Muscle of arm (tissue), 12 donors: ENCODE data around the gene CD247. TPM values are rescaled to one million over a fixed set of nuclear protein-coding genes. Genes with fewer than 3 reads are reported as not detected.

Experiments
- DNase-seq: peaks from one replicate; pipeline ENCODE4 v3.0.0-alpha.2; 2013
- polyA plus RNA-seq, 12 donors: library from polyadenylated mRNA; unstranded; fragments of 120-200 nt; gene quantifications; one replicate each; pipeline ENCODE4 v1.2.1, GENCODE V29; 2013; ENCODE audit not compliant: insufficient read length in 12 of 12

The CD247 gene
- polyA plus RNA-seq, 12 donors = 0.28 to 3.4 (median 0.50) TPM; not detected in 2

DNA sequence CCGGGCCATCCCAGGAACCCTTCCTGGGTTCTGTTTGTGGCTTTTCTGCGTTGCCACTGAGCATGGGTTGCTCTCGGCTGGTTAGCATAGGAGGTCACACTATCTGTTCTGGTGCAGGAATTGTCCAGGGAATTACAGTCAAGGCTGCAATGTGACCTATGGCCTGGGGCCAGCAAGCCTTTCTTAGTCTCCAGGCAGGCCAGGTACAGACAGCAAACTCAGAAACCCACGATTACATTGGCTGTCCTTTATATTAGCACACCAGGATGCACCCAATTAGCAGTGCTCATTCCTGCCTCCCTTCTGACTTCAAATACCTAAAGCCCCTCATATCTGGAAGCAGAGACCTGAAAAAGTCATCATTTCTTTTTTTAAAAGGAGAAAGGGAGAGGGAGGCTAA lies 55.2 kb downstream of the CD247 start:
- no peak for DNase-seq

DNA sequence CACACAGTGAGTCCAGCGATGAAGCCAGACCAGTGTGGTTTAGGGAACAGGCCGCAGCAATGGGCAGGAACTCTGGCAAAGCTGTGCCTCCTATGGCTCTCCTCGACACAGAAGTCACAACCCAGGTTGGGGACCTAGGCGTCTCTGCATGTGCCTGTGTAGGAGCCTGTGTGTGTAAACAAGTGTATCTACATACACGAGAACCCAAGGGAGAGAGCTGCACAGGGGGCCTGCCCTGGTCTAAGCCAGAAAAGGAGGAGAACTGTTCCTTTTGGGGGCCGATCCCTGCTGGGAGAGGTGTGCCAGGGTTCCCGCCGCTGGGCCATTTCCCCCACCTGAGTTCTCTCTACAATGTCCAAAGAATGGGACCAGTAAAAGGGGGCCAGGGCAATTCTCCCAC lies 56.0 kb downstream of the CD247 start:
- no peak for DNase-seq

DNA sequence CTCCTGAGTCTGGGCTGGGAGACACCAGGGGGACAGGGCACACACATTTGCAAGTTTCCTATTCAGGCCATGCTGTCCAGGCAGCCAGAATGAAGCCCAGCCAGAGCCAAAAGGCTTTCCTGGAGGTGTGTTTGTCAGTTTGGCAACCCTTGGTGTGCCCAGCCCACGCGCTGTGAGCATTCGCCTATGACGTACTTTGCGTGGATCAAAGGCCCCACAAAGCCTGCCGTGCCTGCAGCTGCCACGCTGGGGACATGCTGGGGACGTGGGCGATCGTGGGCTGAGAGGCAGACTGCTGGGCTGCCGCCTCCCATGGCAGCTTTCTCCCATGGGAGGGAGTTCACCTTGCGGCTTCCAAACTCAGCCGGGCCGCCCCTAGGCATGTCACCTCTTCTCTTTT lies 57.5 kb downstream of the CD247 start:
- no peak for DNase-seq

DNA sequence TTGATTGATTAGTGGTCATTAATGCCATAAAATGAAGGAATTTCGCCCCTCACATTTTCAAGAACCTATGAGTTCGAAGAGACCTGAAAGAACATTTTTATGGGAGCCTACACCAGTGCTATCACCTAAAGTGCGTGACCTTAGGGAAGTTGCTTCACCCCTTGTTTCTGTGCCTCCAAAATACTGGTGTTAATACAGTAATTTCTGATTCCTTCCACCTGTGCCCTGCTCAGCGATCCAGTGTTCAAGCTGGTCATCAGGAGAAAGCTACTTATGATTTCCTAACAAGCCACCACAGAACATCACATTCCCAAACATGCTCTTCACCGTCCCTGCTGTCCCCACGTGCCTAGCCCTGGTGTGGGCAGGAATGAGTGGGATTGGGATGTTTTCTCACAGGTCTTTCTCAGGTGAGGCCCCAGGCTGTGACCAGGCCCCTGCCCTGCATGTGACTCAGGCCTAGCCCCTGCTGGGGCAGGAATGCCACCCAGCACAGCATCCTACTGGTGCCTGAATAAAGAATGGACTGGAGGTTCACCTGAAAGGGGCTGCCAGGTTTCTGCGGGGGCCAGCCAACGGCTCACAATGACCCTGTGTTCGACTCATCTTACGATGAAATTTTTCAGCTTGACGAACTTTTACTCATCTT lies 60.3 kb downstream of the CD247 start:
- no peak for DNase-seq

DNA sequence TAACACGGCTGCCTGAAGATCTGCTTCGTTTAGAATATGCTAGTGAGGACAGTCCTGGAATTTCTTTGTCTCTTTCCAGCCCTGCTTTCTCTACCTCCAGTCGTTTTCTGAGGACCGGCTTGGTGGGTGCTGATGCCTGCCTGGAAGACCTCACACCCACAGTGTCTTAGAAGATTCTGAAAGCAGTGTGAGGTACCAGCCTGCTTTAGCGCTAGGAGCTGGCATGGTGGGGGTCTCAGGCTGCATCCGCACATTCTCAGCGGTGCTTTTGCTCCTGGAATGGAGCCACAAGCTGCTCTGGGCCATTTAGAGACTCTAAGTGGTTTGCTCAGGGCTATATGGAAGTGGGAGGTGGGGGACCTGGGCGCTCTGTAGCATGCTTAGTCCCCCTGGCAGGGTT lies 61.4 kb downstream of the CD247 start:
- no peak for DNase-seq

DNA sequence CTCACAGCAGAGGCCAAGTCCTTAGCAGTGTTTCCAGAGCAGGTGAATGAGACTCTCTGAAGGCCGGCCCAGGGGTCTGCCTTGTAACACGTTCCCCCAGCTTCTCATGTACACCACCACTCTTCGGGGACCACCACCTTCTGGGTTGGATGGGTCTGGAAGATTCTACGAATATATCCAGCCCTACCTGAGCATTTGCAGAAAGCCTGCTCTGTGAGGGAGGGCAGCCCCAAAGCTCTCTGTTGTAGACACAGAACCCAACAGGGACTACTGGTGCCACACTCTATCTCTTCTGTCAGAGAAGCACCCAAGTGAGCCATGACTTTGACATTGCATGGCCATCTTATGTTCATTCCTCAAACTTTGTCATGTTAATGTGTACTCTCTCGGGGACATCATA lies 61.8 kb downstream of the CD247 start:
- DNase-seq = no peak

DNA sequence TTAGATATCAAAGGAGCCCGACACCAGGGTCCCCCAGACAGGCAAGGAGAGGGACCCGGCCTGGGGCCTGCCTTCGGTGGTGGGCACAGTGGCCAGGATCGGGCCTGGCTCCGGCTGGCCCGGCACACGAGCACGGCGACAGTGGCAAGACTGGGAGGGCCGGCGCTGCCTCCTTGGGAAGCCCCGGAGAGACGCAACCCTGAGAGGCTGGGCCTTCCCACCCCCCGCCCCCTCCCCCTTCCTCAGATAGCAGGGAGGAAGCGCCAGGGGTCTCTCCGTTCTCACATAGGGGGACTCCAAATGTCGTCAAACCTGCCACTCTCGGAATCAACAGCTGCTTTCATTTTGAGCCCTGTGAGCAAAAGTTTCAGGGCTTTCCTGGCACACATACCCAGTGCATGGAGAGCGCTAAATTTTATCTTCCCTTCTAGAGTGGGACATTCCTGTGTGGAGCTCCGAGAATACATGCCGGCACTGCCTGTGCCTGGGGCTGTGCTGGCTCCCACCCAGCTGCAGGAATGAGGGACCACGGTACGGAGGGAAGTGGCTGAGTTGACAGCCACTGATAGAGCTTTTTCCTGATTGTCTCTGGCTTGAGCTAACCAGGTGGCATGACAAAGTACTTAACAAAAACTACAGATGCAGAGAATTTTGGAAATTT lies 62.4 kb downstream of the CD247 start:
- peak; percentile 19 for DNase-seq

DNA sequence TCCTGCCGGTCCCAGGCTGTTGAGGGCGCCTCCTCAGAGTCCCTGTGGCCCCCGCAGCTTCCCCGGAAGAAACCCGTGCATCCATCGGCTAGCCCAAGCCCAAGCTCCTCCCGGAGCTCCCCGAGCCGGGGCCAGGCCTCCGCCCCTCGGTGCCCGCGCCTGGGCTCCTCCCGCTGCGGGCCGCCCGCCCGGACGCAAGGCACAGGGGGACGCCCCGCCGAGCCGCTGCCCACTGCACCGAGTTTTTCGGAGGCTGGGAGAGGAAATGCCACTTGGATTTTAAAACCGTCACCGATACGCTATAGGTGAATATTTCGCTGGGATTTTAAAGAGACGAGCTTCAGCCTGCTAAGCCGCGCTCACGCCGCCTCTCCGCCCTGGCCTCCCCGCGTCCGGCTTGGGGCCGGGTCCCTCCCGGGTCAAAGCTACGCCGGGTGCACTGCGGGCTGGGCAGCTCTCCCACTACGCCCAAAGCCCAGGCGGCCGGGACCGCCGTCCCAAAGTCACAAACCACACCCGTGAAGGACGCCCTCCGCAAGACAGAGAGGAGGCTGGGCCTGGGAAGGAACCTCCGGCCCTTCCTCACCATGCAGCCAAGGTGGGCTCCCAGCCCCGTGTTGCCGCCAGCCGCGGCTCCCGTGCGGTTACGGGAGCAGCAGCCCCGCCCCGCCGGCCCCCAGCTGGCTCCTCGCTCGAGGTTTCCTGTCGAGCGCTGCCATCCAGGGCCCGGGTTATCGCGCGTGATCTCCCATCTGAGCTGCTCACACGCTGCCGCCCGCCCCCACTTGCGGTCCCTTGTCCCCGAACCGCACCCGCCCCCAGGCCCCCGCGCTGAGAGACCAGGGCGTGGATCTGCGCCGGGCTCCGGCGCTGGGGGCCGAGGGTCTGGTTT lies 63.2 kb downstream of the CD247 start:
- peak; percentile 37 for DNase-seq

DNA sequence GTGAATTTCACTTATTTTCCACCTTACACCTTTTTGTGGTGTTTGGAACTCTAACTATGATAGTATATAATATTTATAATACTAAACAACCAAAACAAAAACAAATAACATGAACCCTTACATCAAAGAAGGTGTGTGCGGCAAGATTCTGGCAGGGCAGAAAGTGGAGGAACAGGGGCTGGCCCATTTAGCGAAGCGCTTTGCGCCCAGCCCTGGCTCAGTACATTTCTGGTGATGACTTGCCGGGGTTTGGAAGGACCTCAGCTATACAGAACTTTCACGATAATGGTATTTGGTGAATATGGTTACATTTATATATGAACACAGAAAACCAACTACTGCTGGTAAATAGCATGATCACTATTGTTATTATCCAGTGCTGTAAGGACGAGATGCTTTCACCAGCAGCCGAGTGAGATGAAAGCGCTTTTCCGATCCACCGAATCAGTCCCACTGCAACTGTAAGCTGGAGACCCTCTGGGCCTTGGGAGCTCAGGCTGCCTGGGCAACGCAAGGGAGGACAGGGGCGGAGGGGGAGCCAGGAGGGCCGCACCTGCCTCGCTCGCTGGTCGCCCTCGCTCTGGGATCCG lies 63.9 kb downstream of the CD247 start:
- no peak for DNase-seq

DNA sequence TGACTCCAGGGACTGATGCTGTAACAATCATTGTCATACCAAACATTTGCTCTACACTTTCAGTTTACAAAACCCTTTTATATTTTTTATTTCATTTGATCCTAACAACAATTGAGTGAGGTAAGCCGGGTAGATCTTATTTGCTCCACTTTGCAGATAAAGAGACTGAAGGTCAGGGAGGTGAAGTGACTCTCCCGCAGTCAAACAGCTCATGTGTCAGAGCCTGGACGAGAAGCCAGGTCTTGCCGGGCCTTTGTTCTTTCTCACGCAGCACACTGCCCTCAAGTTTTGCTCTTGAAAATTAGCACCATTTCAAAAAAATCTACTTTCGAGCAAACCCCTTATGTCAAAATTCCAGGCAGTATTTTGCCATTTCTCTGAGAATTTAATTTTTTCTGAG lies 65.2 kb downstream of the CD247 start:
- DNase-seq = no peak

DNA sequence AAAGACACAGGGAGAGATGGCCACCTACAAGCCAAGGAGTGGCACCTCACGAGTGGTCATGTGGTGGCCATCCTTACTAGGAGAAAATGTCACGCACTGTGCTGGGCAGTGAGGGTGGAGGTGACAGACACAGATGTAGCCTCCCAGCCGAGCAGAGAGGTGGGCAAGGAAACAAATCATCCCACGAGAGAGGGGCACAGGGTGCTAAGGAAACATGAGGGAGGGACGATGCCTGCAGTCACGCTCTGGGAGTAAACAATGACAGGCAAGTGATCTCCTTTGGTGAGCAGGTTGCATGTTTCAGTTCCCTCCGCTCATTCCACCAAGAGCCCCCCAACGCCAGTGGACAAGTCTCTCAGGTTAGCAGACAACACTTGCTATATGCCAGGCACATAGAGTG lies 65.8 kb downstream of the CD247 start:
- DNase-seq = no peak

DNA sequence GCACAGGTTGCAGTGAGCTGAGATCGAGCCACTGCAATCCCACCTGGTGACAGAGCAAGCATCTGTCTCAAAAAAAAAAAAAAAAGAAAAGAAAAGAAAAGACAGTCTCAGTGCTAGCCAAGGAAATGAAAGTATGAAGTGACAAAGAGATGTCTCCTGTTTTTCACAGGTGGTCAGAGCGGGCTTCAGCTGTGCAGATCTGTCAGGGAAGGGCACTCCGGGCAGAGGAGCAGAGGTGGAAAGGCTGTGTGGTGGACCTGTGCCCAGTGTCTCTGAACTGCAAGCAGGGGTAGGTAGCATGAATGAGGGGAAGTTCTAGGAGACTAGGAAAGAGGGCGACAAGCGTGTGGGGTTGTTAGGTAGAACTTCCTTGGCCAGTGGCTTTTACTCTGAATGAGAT lies 67.5 kb downstream of the CD247 start:
- DNase-seq = no peak

DNA sequence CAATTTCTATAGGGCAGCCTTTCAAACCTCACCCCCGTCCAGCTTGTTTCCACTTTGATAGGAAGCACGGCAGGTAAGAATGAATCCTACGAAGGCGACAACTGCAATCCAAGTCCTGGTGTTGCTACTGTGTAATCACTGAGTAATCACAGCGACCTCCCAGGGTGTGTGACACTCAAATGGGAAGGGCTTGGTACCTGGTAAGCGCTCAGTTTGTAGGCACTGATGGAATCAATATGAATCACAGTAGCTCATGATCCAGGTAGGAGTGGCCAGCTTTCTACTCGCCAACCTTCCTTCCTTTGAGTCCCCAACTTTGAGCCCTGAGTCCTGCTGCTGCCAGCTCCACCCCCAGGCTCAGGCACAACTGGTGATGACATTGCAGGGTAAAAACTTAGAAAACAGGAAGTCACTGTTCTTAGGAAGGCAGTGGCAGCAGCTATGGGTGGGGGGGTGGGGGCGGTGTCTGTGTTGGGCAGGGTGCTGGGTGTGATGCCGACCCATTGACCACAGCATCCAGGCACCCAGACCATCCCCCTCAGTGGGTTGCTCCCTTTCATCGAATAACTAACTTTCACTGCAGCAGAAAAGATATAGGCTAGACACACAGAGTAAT lies 70.7 kb downstream of the CD247 start:
- no peak for DNase-seq

DNA sequence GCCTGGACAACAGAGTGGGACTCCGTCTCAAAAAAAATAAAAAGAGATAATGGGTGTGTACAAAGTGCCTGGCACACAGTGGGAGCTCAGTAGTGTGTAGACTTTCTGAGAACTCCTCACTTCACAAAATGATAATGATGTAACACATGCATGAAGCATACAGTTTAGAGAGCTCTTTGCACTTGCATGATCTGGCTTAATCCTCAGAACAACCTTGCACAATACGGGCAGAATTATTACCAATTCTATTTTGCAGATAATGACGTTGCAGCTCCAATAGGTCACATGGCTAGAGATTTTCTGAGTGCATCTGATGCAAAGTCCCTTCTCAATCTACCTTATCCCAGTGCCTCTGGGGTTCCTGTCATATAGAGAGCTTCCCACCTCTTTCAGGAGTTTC lies 71.4 kb downstream of the CD247 start:
- no peak for DNase-seq

DNA sequence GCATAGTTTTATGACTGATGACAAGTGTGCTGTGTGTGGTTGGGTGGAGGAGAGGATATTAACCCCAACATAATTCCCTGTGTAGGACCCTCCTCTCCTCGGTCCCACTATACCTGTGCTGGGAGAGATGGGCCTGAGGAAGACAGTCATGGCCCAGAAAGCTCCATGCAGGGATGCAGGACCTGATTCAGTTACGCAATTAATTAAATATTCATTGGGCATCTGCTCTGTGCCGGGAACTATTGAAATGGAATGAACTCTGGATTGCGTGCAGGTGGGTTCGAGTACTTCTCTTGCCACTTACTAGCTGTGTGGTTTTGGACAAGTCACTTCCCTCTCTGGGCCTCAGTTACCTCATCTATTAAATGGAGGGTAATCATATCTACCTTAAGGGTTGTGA lies 74.6 kb downstream of the CD247 start:
- no peak for DNase-seq

DNA sequence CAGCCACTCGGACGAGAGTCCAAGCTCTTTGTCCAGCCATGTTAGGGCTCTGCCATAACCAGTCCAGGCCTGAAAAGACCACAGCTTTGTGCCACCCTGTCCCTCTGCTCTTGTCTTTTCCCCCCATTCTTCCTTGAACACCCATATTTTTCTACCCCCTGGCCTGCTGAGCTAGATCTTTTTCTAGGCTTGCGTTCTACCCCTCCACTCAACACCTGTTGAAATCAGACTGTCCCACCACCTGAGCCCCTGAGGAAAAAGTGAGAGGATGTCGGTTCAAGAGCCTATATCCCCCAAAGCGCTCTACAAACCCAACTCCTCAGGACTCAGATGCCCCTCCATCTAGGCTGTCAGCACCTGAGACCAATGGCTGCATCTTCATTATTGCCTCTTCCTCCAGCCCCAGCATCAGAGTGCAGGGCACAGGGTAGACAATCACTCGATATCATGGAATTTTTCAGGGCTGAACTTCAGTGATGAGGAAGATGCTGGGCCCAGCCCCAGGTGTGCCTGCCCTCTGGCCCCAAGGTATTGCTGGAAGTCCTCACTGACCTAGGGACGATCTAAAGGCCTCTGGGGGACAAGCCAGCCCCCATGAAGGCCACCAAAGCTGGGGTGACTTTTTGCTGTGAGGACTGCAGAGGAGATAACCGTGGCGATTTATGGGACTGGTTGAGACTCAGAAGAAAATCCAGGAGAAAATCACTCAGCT lies 75.3 kb downstream of the CD247 start:
- DNase-seq = no peak

DNA sequence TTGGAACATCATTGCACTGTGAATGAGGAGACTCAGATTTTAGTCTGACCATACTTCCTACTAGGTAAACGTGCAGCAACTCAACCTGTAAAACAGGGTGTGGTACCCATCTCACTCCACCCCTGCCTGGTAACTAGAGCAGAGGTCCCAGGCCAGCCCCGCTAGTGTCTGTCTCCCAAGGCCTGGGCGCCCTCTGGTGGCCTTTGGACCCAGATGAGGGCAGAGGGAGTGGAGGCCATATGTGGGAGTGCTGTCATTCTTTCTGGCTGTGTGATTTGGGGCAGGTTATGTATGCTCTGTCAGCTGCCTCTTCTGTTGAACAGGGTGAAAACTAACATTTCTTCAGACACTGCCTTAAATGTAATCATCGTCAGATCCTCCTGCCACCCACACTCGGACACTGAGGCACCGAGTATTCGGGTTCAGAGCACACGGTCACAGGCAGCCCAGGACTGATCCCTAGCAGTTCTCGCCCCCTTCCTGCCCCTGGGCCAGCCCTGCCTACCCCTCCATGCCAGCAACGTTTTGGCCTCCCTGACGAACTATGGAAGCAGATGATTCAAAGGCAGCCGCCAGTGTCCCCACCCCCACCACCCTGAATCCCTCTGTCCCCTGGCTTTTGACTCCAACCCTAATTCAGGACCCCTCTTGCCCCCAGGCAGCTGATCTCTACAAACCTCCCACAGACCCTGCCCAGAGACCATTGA lies 76.0 kb downstream of the CD247 start:
- peak; percentile 66 for DNase-seq

DNA sequence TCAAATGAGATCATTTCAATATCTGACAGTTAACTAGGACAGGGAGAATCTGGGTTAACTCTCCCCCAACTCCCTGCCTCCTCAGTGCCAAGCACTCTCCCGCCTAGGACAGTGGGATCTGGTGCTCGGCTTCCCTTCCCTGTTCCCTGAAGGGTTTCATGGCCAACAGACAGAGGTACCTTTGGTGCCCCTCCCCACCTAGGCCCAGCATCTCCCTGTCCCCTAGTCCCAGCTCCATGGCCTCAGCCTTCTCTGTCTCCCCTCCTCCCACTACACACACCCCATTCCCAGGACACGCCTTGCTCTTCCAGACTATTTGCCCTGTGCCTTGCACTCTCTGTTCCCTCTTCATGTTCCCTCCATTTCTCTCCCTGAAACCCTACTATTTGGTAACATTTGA lies 77.1 kb downstream of the CD247 start:
- no peak for DNase-seq

DNA sequence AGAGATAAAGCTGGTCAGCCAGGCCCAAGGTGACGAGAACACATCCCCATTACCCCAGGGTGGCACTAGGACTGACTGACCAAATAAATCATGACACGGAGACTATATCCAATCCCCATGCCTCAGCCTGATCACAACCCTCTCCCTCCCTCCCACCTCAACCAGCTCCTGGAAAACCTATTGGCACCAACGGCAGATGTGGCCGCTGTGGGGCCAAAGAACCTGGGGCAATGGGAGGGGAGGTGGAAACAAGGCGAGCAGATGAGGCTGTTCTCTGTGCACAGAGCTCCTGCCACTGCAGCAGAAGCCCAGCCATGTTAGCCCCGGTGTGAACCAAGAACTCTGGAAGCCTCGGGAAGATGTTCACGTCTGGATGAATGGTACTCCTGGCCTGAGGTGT lies 77.6 kb downstream of the CD247 start:
- no peak for DNase-seq

DNA sequence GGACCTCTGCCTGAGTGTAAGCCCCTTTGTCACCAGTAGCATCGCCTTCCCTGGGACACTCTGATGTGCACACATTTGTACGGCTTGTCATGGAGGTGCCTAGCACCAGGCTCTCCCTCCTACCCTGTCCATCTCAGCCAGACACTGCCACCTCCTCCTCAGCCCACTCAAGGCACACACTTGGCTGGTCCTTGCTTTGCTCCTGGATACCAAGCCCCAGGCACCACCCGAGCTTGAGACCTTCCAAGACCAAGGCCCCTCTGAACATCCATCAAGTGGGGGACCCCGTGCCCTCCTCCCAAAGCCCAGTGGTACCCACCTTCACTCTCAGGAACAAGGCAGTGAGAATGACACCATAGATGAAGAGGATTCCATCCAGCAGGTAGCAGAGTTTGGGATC lies 78.0 kb downstream of the CD247 start:
- DNase-seq = no peak
